Psoas muscle (tissue), 8 donors: ENCODE measurements around the gene BCAP31. TPM values are rescaled to one million over a fixed set of nuclear protein-coding genes. Genes with fewer than 3 reads are reported as not detected.
"Not testable (repeated sequence)": the region's sequence is repeated elsewhere in the genome, so short reads cannot be mapped to it uniquely, and the experiment has no call there.

Experiments
- ATAC-seq, 4 donors: fragments of 200-7000 bp; cut with Tn5 transposase; one replicate each; pipeline ENCODE4 v1.9.1; 2020; ENCODE audit warnings: moderate library complexity in 3 of 4, mild to moderate bottlenecking in 2 of 4
- DNase-seq, 2 donors: peaks; one replicate each; pipeline ENCODE4 v3.0.0-alpha.2; 2020
- H3K27ac ChIP-seq: fragments of 200-600 bp; one replicate; pipeline ENCODE4 v1.8.0; 2022
- H3K27me3 ChIP-seq, 3 donors: fragments of 200-600 bp in 1 of 3; one replicate each; pipeline versions ENCODE4 v1.6.1 to v1.8.0; 2013 to 2022; ENCODE audit warnings: low read length in 2 of 3, mild to moderate bottlenecking in 2 of 3, moderate library complexity in 1 of 3; ENCODE audit not compliant: insufficient read depth in 3 of 3
- H3K36me3 ChIP-seq, 2 donors: fragments of 200-600 bp in 1 of 2; one replicate each; pipeline versions ENCODE4 v1.6.1 to v1.8.0; 2013 to 2022; ENCODE audit warnings: low read depth in 1 of 2, mild to moderate bottlenecking in 1 of 2, moderate library complexity in 1 of 2; ENCODE audit not compliant: insufficient read depth in 1 of 2
- H3K4me1 ChIP-seq: fragments of 200-600 bp; one replicate; pipeline ENCODE4 v1.8.0; 2022
- H3K4me3 ChIP-seq: fragments of 200-600 bp; one replicate; pipeline ENCODE4 v1.8.0; 2022; ENCODE audit warnings: mild to moderate bottlenecking
- H3K9me3 ChIP-seq: fragments of 200-600 bp; one replicate; pipeline ENCODE4 v1.8.0; 2022
- CTCF ChIP-seq: fragments of 200-600 bp; IDR thresholded peaks from one replicate; pipeline ENCODE4 v1.8.0; 2022; ENCODE audit warnings: antibody characterized with exemption
- WGBS, 3 donors: extraction: QIAGEN DNeasy Blood & Tissue Kit; methylation state at CpG; one replicate each; pipeline versions ENCODE4 v1.1.6 to v1.1.7; 2013; 5-methylcytosine and 5-hydroxymethylcytosine counted together
- intact Hi-C, 2 donors: fragments of 100-400 bp; cut with DNase I; formaldehyde crosslinking; loops; one replicate each; pipeline versions ENCODE4 v1.11.0 to v1.14.2; 2022
- polyA plus RNA-seq, 3 donors: library from polyadenylated mRNA; stranded (reverse); fragments of 200-250 nt; gene quantifications; one replicate each; pipeline ENCODE4 v1.2.3, GENCODE V29; 2013
- total RNA-seq, 4 donors: library from RNA; stranded (reverse); fragmentation: NEBNext Ultra II Directional in 2 of 4; extraction: Animal tissue kit (Norgen Biotek cat#: 25700) in 2 of 4; gene quantifications; one replicate each; pipeline versions ENCODE4 v1.2.1 to v1.2.4, GENCODE V29; 2021 to 2023
- donor health status: healthy with polysubstance abuse.
- donor health status: DM: no; HTN: no; CAD: no; lungs with moderate emphysema.
- donor health status: Bipolar disorder and iron deficiency.
- donor health status: healthy.
- donor health status: DM: yes; HTN: yes; CAD: no.
- donor health status: DM: no; HTN: no; CAD: no.
- donor health status: DM: no; HTN: no; CAD: no.
- donor health status: DM: yes; HTN: yes; CAD: no.

The BCAP31 gene
- total and polyA plus RNA-seq, 7 donors, result 63.7 to 97.3 (median 66.0) TPM

- Histone ChIP-seq H3K27me3 (no peaks in the 10 kb centered on the region), H3K27ac (no peak overlapping the region), H3K36me3 (peaks cover 0 to 38% of the 10 kb centered on the region in 2 donors), H3K4me3 (no peak overlapping the region), H3K9me3 (no peaks in the 10 kb centered on the region), H3K4me1 (peaks cover 4% of the 10 kb centered on the region)
- WGBS, 3 donors, result 85 to 89% (median 87%) methylated on average over 7 to 15 of the region's 15 CpGs
- TF ChIP-seq CTCF, result no peak
- ATAC-seq (no peak), DNase-seq (no peak)
- intact Hi-C loops, result no loop called here
Measured at GRCh38 chrX:153733651-153734240, 9.6 kb upstream of the BCAP31 start.

GRCh38 chrX:153732401-153732800 is 8.2 kb upstream of the BCAP31 start:
- WGBS, 3 donors, result 88 to 92% (median 91%) methylated on average over 14 of the region's 14 CpGs
- no peaks in the 10 kb centered on the region for H3K27me3 ChIP-seq
- peaks cover 16% of the 10 kb centered on the region for H3K4me1 ChIP-seq
- H3K36me3 ChIP-seq, result peaks cover 0 to 29% of the 10 kb centered on the region in 2 donors
- intact Hi-C loops, result no loop called here
- no peak overlapping the region for H3K27ac ChIP-seq
- H3K4me3 ChIP-seq, result no peak overlapping the region
- no peak for DNase-seq
- peak in 1 of 4 donors; percentile 32 for ATAC-seq
- no peak for TF ChIP-seq CTCF
- no peaks in the 10 kb centered on the region for H3K9me3 ChIP-seq

- no peak overlapping the region for H3K4me3 ChIP-seq
- peaks cover 0 to 24% of the 10 kb centered on the region in 2 donors for H3K36me3 ChIP-seq
- DNase-seq, result no peak
- H3K4me1 ChIP-seq, result peaks cover 20% of the 10 kb centered on the region
- 65 to 97% (median 86%) methylated on average over 3 of the region's 3 CpGs for WGBS, 3 donors
- H3K9me3 ChIP-seq, result no peaks in the 10 kb centered on the region
- no peak overlapping the region for H3K27ac ChIP-seq
- no peak for ATAC-seq
- no peaks in the 10 kb centered on the region for H3K27me3 ChIP-seq
- TF ChIP-seq CTCF, result no peak
- intact Hi-C loops, result no loop called here
Measured at GRCh38 chrX:153731845-153732215, 7.6 kb upstream of the BCAP31 start.

GRCh38 chrX:153731117-153731844 is 7.1 kb upstream of the BCAP31 start:
- no peak for TF ChIP-seq CTCF
- Histone ChIP-seq H3K27ac (no peak overlapping the region), H3K36me3 (peaks cover 0 to 18% of the 10 kb centered on the region in 2 donors), H3K9me3 (no peaks in the 10 kb centered on the region), H3K4me3 (no peak overlapping the region), H3K4me1 (peaks cover 20% of the 10 kb centered on the region), H3K27me3 (no peaks in the 10 kb centered on the region)
- ATAC-seq (no peak), DNase-seq (no peak)
- intact Hi-C loops, result no loop called here
- WGBS, 3 donors, result 79 to 94% (median 90%) methylated on average over 6 of the region's 6 CpGs

- DNase-seq, result not testable (repeated sequence)
- WGBS, 3 donors, result 93 to 97% (median 96%) methylated on average over 18 to 23 of the region's 23 CpGs
Measured at GRCh38 chrX:153730115-153730514, 5.9 kb upstream of the BCAP31 start.

More at GRCh38 chrX:153730115-153730514, 5.9 kb upstream of the BCAP31 start:
- H3K27ac ChIP-seq, H3K4me3 ChIP-seq, H3K27me3 ChIP-seq, intact Hi-C loops, ATAC-seq, H3K9me3 ChIP-seq: not testable (repeated sequence)
- H3K4me1 ChIP-seq, result peaks cover 29% of the 10 kb centered on the region
- peaks cover 0 to 14% of the 10 kb centered on the region in 2 donors for H3K36me3 ChIP-seq
